NCI-H1417 (cell line): Measurements from ENCODE around the gene MYL12B.
"Not testable (repeated sequence)": the region's sequence is repeated elsewhere in the genome, so short reads cannot be mapped to it uniquely, and the experiment has no call there.

Experiments
- DNase-seq, 3 experiments: peaks; one replicate each; lab custom pipeline; 2025; lab: John Stamatoyannopoulos, UW

MYL12B gene

DNA sequence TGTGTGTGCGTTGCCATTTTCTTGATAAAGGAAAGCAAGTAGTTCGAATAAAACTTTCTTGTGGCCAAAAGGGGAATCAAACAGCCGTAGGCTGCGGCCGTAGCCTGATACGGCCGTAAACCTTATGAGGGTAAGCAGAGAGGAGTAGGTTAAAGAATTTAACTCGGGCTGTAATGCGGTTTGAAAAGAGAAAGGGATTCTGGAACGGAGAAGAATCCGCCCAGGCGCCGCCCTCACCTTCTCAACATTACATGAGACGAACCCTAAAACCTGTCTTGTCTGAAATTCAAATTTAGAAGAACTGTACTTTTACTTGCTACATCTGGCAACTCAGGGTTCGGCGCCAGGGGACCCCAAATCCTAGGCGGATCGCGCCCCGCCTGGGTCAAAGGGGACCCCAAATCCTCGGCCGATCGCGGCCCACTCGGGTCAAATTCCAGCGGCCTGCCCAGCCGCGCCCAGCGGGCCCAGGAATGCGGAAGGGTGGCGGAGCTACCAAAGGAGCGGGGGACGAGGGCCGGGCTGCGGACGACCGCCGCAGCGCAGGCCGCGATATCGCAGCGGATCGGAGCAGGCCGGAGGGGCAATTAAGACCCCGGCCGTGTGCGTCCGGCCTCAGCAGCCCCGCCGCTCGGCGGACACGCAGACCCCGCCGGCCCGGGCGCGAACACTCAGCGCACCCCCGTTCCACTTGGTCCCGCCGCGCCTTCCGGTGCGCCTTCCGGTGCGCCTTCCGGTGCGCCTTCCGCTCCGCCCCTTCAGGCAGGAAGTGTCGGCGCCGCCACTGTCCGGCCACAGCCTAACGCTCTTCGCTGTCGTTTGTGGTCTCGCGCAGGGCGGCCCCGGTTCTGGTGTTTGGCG, at the start of gene MYL12B:
TSS of gene MYL12B (plus strand) at position 761 of the 861 bp plus-strand sequence. CDS start 10,766 bp downstream, outside the sequence.
- DNase-seq = peak; percentile 75 to 93 (median 89)

DNA sequence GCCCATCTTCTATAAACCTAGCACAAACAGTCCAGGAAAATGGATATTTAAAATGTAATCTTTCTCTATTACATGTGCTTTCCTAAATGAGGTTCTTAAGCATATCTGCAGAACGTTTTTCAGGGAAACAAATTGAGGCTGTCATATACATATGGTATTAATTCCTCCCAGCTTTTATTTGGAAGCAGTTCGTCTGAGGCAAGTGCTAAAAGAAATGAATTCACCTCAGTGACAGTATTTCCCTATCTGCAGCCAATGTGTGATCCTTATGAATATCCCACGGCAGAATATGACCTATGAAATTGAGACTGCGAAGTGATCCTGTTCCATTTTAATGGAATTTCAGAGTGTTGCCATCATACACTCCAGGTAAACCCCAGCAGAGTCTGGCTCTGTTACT, 49.3 kb upstream of the MYL12B start:
- no peak for DNase-seq

DNA sequence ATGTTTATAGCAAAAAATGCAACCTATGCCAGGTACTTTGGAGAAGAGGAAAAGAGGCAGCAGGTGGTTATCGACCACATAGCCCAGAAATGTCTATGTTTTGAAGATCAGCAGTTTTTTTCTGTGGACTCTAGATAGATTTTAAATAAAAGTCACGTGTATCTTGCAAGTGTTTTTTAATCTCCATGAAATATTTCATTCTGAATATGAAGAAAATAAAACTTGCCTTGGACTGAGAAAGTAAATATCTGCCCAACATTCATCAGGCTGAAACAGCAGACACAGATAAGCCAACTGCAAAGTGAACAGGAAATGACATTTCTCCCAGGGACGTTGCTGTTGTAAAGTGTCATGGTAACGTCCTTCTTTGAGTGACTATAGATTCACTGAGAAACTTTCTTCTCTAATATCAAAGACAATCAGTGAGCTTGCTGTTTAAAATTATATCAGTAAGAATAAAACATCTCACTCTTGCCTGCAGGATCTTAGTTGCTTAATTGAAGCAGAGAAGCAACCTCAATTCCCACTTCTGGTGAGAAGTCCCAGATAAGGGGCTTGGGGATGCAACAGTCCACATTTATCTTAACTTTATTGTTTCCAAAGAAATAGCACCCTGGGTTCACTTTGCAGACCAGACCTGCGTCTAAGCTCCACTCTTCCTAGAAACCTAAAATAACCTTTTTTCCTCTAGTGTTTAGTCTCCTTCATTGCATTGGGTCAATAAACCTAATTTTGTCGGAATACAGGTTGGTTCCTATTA, 48.5 kb upstream of the MYL12B start:
- no peak for DNase-seq

DNA sequence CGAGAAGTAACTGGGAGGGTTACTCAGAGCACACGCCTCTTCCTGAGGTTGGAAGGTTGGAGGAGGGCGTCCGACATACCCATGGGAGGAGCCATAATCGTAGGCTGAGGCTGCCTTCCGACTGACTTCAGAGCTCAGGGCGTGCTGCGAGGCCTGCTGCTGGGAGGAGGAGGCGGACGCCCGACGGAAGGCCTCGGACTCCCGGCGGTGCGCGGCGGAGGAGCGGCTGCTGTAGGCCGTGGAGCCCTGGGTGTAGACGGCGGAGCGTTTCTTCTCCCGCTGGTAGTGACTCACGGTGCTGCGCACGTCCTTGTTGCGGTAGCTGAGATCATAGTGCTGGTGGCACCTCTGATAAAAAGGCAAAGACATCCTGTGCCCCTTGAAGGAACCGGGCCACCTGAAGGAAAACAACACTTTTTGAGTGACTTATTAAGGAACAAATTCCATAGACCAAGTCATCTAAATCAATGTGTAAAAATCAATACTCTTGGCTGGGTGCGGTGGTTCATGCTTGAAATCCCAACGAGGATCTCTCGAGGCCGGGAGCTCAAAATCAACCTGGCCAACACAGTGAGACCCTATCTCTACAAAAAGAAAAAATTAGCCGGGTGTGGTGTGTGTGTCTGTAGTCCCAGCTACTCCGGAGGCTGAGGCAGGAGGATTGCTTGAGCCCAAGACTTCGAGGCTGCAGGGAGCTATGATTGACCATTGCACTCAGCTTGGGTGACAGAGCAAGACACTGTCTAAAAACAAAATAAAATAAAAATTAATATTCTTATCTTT, 46.9 kb upstream of the MYL12B start:
- DNase-seq = no peak

DNA sequence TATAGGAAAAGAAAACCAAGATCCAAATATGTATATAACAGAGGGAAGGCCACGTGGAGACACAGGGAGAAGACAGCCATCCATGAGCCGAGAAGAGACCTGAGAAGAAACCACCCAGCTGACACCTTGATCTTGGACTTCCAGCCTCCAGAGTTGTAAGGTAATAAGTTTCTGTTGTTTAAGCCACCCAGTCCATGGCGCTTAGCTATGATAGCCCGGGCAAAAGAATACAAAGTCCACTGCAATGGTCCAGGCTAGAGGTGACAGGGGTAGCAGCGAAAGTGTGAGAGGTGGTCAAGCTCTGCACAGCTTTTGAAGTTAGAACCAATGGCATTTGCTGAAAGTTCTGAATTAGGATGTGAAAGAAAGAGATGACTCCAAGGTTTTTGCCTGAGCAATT, 44.9 kb upstream of the MYL12B start:
- DNase-seq = no peak

DNA sequence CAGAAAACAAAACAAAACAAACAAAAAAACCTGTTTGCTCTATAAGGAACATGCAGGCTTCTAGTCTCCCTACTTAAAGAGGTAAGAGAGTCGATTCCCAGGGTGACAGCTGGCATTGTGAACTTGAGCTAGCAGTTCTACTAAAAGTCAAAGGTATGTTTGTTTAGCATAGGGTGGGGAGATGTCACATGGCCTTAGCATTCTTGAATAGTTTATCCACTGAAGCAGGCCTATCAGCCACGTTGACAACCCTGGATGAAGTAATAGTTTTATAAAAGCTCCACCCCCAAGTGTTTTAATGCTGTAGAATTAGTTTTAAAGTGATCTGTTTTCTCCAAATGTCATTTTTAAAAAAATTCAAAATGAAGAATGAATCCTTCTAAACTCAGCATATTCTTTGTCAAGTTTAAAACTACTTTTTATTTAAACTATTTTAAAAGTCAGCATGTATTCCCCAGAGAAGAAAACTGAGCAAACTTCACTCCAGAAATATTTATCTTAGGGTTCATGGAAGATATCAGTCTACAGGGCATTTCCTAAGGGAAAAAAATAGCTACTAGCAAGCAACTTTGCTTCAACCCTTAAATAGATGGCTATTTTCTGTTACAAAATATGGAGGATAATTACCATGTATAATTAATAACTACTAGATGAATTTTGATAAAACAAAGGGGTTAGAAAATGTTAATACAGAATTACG, 43.8 kb upstream of the MYL12B start:
- DNase-seq = peak in 2 of 3 experiments; percentile 4 to 5

DNA sequence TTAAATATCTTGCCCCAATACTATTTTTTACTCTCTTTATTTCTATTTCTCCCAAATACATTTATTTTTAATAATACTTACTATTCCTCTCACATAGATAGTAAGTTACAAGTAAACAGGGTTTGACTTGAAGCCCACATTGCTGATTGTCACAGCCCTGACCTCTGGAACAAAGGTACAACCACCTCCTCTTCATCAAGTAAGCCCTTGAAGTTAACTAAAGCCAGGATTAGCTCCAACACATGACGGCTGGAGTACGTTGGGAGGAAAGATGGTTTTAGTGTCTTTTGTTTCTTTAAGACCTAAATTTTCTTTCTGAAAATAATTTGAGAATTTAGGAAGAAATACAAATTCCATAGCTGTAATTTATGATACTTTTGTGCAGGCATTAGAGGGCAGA, 43.1 kb upstream of the MYL12B start:
- no peak for DNase-seq

DNA sequence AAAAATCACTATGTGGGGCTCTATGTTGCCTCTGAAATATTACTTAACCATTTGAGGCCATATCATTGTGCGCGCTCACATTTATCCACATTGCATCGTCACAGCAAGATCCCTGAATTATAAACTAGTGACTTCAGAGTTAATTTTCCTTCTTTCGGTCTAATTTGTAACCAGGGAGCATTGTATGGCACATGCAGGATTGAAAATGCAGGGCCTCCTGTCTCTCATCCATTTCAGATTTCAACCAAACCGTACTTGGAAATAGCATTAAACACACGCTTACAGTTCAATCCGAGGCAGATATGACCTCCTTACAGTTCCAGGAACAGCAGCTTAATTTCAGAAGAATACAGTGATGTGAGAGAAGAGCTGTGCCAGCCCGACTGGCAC, 42.7 kb upstream of the MYL12B start:
- no peak for DNase-seq

DNA sequence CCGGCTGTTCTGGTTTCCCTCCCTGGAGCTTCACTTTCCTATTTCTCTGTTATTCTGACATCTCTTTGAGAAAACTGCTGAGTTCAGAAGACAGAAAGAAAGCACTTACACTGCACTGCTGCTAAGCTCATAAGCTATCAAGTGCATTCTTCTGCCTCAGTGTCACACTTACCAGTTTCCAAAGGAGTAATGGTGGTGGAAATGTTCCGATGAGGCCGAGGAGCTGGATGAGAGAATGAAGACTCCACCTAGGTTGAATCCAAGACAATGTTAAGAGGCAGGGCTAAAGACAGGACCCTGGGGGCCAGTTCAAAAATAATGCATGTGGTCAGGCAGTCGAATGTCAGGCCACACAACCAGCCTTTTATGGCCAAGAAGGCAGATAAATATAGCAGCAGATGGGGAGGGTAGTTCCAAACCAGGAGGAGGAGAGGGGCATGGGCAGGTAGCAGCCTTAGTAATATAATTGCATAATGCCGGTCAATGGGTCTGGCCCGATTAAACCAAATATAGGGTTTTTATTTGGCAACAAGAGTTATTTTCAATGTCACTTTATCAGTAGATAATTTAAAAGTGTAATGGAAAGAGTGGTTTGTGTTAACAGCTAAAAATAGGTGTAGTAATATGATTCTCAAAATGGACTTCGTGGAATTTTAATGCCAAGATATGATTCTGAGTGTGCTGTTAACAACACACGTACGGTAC, 42.1 kb upstream of the MYL12B start, which contains the start of gene MYOM1:
TSS of gene MYOM1 (minus strand) at position 338 of the 705 bp plus-strand sequence. CDS start 4,745 bp downstream, outside the sequence.
- DNase-seq = no peak

DNA sequence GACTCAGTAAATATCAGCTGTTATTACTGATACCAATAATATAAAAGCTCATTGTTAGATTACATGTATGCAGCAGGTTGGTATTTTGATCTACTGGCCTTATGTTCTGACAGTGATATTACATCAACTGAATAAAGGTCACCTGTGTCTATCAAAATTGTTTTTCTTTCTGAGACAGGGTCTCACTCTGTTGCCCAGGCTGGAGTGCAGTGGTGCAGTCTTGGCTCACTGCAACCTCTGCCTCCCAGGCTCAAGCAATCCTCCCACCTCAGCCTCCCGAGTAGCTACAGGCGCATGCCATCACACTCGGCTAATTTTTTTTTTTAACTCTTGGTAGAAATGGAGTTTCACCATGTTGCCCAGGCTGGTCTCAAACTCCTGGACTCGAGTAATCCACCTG, 41.1 kb upstream of the MYL12B start:
- not testable (repeated sequence) for DNase-seq

DNA sequence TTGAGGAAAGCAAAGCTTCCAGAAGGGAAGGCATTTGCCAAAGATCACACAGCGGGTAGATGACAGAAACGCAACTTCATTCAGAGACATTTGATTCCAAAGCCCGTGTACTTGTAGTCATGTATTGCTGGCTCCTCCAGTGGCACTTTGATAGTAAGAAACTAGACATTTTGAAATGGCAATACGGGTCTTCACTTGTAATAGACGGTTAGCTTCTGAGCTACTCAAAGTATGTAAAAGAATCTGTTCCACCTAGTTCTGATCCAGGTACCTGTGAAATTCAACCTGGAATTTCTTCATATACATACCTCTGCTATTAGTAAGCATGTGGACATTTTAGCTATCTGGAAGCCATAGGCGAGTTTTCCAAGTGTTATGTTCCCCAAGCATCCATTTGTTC, 40.4 kb upstream of the MYL12B start:
- DNase-seq = no peak

DNA sequence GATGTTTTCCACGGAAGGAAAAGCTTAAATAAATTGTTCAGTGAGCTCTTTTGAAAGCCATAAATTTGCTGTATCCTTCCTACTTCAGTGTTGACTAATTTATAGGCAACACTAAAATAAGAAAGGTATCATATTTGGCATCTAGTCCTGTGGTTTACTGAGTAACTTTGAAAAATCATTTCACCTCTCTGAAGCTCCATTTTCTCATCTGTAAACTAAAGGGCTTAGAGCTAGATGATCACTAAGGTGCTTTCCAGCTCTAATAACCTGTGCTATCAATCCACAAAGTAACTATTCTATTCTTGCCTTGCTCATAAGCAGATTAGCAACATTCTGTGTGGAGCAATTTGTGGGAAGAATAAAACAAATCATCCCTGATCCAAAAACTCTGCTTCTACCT, 38.6 kb upstream of the MYL12B start:
- DNase-seq = no peak

DNA sequence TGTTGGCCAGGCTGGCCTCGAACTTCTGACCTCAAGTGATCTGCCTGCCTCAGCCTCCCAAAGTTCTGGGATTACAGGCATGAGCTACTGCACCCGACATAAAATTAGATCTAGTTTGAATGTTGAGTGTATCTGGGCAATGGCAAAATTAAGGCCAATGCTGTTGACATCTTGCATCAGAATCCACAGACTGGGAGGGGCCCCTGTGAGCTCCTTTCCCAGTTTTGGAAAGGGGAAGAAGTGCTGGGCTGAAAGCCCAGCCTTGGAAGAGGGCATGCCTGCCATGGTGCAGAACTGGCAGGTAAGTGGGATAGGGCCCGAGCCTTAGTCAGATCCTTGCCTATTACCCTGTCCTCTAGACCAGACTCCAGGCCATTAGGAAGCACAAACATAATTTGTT, 37.7 kb upstream of the MYL12B start:
- DNase-seq = no peak

DNA sequence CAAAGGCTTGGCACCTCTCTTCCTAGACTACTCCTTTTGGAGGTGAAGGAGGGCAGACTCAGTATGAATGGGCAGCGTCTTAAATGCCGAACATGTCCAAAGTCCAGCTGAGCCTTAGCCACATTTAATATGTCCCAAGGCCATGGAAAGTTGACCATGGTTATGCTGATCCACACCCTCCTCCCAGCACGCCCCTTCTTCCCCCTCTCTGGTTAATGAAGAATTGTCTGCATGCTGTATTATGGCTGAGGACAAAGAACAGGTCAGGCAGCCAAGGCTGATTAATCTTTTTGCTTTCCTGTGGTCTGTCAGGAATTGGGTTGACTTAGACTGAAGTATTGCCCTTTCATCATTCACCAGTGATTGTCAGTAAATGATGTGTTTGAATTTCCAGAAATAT, 36.3 kb upstream of the MYL12B start:
- DNase-seq = no peak

DNA sequence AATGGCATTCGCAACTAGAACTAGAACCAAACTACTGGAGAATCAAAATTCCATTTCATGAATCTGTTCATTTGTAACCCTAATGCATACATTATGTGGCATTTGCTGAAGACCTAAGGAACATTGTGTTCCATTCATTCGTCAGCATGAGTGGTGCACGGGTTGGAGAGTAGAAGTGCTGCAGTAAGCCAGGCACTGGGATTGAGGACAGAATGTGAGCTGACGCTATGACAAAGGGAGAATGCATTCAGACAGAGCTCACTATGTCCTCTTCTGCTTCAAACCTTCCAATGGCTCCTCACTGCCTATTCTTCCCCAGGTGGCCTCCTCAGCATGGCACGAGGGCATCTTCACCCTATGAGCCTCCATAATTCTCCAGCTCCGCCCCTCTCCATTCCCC, 35.9 kb upstream of the MYL12B start:
- DNase-seq = no peak

DNA sequence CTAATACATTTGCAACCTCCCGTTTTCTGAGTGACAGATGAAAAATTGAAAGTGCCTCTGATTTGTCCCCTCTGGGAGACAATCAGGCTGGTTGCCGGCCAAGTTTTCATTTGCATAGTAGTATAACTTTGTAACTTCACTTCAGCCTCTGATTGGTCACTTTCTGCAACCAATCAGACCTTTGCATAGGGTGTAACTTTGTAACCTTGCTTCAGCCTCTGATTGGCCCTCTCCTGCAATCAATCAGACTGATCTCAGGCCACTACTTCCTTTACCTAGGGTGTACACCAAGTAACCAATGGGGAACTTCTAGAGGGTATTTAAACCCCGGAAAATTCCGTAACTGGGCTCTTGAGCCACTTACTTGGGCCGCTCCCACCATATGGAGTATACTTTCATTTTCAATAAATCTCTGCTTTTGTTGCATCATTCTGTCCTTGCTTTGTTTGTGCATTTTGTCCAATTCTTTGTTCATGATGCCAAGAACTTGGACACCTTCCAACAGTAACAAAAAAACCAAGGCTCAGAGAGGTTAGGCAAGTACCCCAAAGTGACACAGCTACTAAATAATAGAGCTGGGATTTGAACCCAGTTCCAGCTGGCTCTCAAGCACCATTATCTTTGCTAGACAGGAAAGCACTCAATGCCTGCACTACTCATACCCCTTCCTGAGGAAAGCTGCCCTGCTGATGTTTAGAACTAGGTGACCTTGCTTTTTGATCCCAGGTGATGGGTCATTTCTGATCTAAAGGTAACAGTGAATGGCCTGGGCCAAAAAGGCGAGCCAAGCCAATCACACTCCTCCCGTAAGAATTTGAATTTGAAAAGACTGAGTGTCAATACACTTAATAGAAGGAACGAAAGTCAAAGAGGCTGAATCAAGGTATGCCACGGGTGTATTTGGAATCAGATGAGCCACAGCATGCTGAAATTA, 31.3 kb upstream of the MYL12B start:
- DNase-seq = no peak

DNA sequence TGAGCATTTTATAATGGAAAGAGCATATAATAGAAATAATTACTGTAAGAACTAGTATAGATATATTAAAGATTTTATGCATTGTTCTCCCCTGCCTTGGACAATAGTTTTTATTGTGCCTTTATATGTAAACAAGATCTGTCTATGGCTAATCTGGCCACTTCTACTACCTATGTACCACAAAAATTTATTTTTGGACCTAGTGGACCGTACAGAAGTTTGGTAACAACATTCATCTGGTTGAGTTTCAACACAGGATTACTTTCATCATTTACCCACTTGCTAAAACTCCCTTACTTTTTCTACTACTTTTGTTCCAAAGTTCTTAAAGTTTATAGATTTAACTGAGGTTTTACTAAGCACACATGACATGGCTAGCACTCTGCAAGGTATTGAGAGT, 28.9 kb upstream of the MYL12B start:
- no peak for DNase-seq

DNA sequence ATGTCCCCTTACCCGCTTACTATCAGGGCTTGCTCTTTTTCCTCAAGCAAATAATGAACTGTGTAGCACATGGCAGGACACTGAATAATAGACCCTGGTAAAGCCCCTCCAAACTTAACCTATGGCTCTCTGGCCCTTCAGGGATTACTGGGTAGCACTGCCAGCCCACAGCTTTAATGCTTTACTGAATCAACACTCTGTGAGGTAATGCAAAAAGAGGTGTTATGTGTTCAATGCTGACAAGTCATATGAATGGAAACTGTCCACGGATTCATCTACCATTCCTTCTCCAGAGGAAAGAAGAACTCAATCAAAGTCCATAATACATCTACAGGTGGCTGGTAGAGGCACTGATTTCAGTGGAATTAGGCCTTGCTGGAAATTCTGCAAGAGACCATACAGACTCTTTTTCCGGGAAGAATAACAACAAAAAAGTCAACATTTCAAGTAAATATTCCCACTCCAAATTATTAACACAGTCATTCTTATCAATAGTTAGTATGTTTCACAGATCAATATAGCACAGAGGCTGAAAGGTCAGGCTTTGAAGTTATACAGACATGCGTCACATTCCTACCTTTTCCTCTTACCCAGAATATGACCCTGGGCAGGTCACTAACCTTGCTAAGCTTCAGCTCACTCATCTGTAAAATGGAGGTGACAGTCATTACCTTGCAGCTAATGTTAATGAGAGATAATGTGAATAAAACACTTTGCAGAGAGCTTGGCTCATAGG, 28.3 kb upstream of the MYL12B start:
- DNase-seq = no peak

DNA sequence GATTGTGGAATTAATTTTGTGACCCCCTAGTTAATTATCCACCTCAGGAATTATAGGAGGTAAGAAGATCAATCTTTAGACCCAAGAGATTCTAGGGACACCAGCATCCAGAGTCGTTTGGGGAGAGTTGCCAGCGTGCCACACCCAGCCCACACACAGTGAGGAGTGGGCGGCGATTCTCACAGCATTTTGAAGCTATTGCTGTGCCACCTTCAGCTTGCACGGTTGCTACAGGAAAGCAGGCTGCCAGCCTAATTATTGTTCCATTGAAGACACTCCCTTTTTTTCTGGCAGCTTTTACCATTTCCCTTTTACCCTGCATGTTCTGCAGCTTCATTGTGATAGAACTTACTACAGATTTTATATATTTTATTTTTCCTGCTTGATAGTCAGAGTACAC, 27.5 kb upstream of the MYL12B start:
- DNase-seq = no peak
